NCI-H1436 (cell line): Measurements from ENCODE around the gene TBC1D10A.

Source experiments
- DNase-seq: peaks from one replicate; lab custom pipeline; 2025; lab: John Stamatoyannopoulos, UW

Gene TBC1D10A

GRCh38 chr22:30299322-30299721 lies 27.4 kb downstream of the TBC1D10A start:
- DNase-seq: no peak

GRCh38 chr22:30297991-30298701 lies 28.6 kb downstream of the TBC1D10A start:
- DNase-seq: no peak

- DNase-seq: no peak
Observed at GRCh38 chr22:30297276-30297990, 29.3 kb downstream of the TBC1D10A start.

- DNase-seq: no peak
Observed at GRCh38 chr22:30296833-30297232, 29.9 kb downstream of the TBC1D10A start.

- DNase-seq: no peak
Observed at GRCh38 chr22:30296324-30296723, 30.4 kb downstream of the TBC1D10A start.

GRCh38 chr22:30295576-30295975 lies 31.2 kb downstream of the TBC1D10A start:
- no peak for DNase-seq

- DNase-seq: no peak
Observed at GRCh38 chr22:30294830-30295229, 31.9 kb downstream of the TBC1D10A start.

GRCh38 chr22:30294066-30294465 lies 32.7 kb downstream of the TBC1D10A start:
- DNase-seq: no peak

- no peak for DNase-seq
Observed at GRCh38 chr22:30293026-30293425, 33.7 kb downstream of the TBC1D10A start.

- no peak for DNase-seq
Observed at GRCh38 chr22:30292069-30292970, 34.4 kb downstream of the TBC1D10A start.

- no peak for DNase-seq
Observed at GRCh38 chr22:30291058-30291892, 35.5 kb downstream of the TBC1D10A start.

GRCh38 chr22:30290342-30291057 lies 36.2 kb downstream of the TBC1D10A start:
- no peak for DNase-seq

GRCh38 chr22:30289980-30290313 lies 36.8 kb downstream of the TBC1D10A start:
- DNase-seq: no peak

GRCh38 chr22:30289141-30289979 lies 37.4 kb downstream of the TBC1D10A start, which contains the start of gene CASTOR1:
TSS of gene CASTOR1 (minus strand) at chr22:30289505. CDS start at chr22:30289497, 8 bp downstream.
- peak; percentile 92 for DNase-seq

GRCh38 chr22:30288419-30289140 lies 38.2 kb downstream of the TBC1D10A start:
- DNase-seq: no peak

GRCh38 chr22:30287648-30288418 lies 38.9 kb downstream of the TBC1D10A start:
- DNase-seq: peak; percentile 72

- peak; percentile 56 for DNase-seq
Observed at GRCh38 chr22:30286813-30287647, 39.7 kb downstream of the TBC1D10A start.

GRCh38 chr22:30286331-30286730 lies 40.4 kb downstream of the TBC1D10A start:
- no peak for DNase-seq
